DND-41 (cell line): ENCODE measurements around the gene NCS1.

Experiments used
- CTCF ChIP-seq: IDR thresholded peaks from 2 replicates; pipeline ENCODE4 v1.5.1; 2012; ENCODE audit warnings: borderline replicate concordance, low read length, moderate library complexity, mild to moderate bottlenecking; ENCODE audit not compliant: poor library complexity, severe bottlenecking; ENCODE audit errors: extremely low read depth
- EZH2 ChIP-seq: IDR thresholded peaks from 3 replicates; pipeline ENCODE4 v1.6.1; 2012; ENCODE audit warnings: borderline replicate concordance, low read depth, mild to moderate bottlenecking, moderate library complexity, low read length, inconsistent platforms; ENCODE audit not compliant: severe bottlenecking

- no peak for TF ChIP-seq CTCF
- TF ChIP-seq EZH2: no peak
These were observed 13.8 kb downstream of the NCS1 start for GRCh38 chr9:130186051-130186450.
